B cell (primary cell): Measurements from ENCODE around the gene ATP1B3. TPM values are rescaled to one million over a fixed set of nuclear protein-coding genes. Genes with fewer than 3 reads are reported as not detected.

Source experiments
- ATAC-seq: fragments of 200-7000 bp; cut with Tn5 transposase; one replicate; pipeline ENCODE4 v1.10.0; 2021; ENCODE audit warnings: low read depth, mild to moderate bottlenecking, moderate number of reproducible peaks, moderate library complexity
- CTCF ChIA-PET: fragments of 350-600 bp; sonication (Branson Sonifier 250); formaldehyde crosslinking; loops from one replicate; lab custom pipeline; 2021; ENCODE audit warnings: antibody characterized with exemption, inconsistent platforms; lab: Charles Lee
- POLR2A ChIA-PET: fragments of 350-600 bp; sonication (Branson Sonifier 250); formaldehyde crosslinking; loops from one replicate; lab custom pipeline; 2021; ENCODE audit warnings: antibody characterized with exemption; lab: Charles Lee
- DNase-seq: peaks from one replicate; pipeline ENCODE4 v3.0.0; 2013
- H2AFZ ChIP-seq: 2 replicates; pipeline ENCODE4 v1.6.1; 2012; ENCODE audit warnings: mild to moderate bottlenecking, low read depth, low read length; ENCODE audit not compliant: insufficient read depth, poor library complexity, severe bottlenecking
- H3K27ac ChIP-seq, 2 donors: 1 replicate in 1 of 2; 2 replicates in 1 of 2; pipeline ENCODE4 v1.5.1; 2012 to 2013; ENCODE audit warnings: low read length in 2 of 2, mild to moderate bottlenecking in 2 of 2, moderate library complexity in 1 of 2
- H3K27me3 ChIP-seq, 4 experiments: fragments of 200-600 bp in 1 of 4; sonication (generic) in 1 of 4; replicated peaks in 1 of 4; 1 replicate in 2 of 4; 2 replicates in 2 of 4; pipeline versions ENCODE4 v1.6.1 to v1.7.0; 2013 to 2016; ENCODE audit warnings: low read length in 3 of 4, mild to moderate bottlenecking in 2 of 4, mixed read lengths in 1 of 4, moderate library complexity in 1 of 4; ENCODE audit not compliant: insufficient read depth in 4 of 4, control insufficient read depth in 3 of 4; ENCODE audit errors: control extremely low read depth in 1 of 4
- H3K36me3 ChIP-seq, 2 experiments: replicated peaks in 1 of 2; 1 replicate in 1 of 2; 2 replicates in 1 of 2; pipeline versions ENCODE4 v1.6.1 to v1.7.1; 2013; ENCODE audit warnings: low read length in 1 of 2; ENCODE audit not compliant: insufficient read depth in 2 of 2, control insufficient read depth in 1 of 2; ENCODE audit errors: control extremely low read depth in 1 of 2, extremely low read depth in 1 of 2
- H3K4me1 ChIP-seq, 2 donors: fragments of 200-600 bp in 1 of 2; sonication (generic) in 1 of 2; 1 replicate in 1 of 2; 2 replicates in 1 of 2; pipeline versions ENCODE4 v1.5.1 to v1.6.1; 2013 to 2017; ENCODE audit warnings: low read length in 2 of 2; ENCODE audit not compliant: control insufficient read depth in 2 of 2, insufficient read depth in 2 of 2
- H3K4me2 ChIP-seq: replicated peaks from 2 replicates; pipeline ENCODE3; 2012; ENCODE audit warnings: mild to moderate bottlenecking, low read depth, low read length; ENCODE audit not compliant: poor library complexity, severe bottlenecking
- H3K4me3 ChIP-seq, 5 experiments: fragments of 200-600 bp in 1 of 5; sonication (generic) in 1 of 5; 1 replicate in 3 of 5; 2 replicates in 2 of 5; pipeline versions ENCODE4 v1.5.1 to v1.7.0; 2011 to 2016; ENCODE audit warnings: low read length in 4 of 5, mild to moderate bottlenecking in 4 of 5, low read depth in 2 of 5, control low read depth in 1 of 5, moderate library complexity in 1 of 5; ENCODE audit not compliant: insufficient read depth in 1 of 5; ENCODE audit errors: control extremely low read depth in 1 of 5, extremely low read depth in 1 of 5
- H3K79me2 ChIP-seq: fragments of 200-600 bp; sonication (generic); one replicate; pipeline ENCODE4 v1.6.0; 2016; ENCODE audit warnings: low read length; ENCODE audit not compliant: control insufficient read depth, insufficient read depth
- H3K9ac ChIP-seq: fragments of 200-600 bp; sonication (generic); 2 replicates; pipeline ENCODE4 v1.6.1; 2017; ENCODE audit warnings: mild to moderate bottlenecking, low read length, moderate library complexity
- H3K9me3 ChIP-seq, 3 donors: one replicate each; pipeline versions ENCODE4 v1.6.1 to v1.7.1; 2013; ENCODE audit warnings: low read length in 2 of 3; ENCODE audit not compliant: control insufficient read depth in 2 of 3, insufficient read depth in 1 of 3; ENCODE audit errors: control extremely low read depth in 1 of 3
- H4K20me1 ChIP-seq: 2 replicates; pipeline ENCODE4 v1.6.0; 2012; ENCODE audit warnings: mild to moderate bottlenecking, low read length; ENCODE audit not compliant: insufficient read depth, control insufficient read depth, poor library complexity, severe bottlenecking
- H3K27ac Mint-ChIP-seq: one replicate; pipeline ENCODE4 v1.8.0; 2021; ENCODE audit warnings: mixed read lengths
- H3K27me3 Mint-ChIP-seq: one replicate; pipeline ENCODE4 v1.8.0; 2021; ENCODE audit warnings: mixed read lengths
- H3K4me1 Mint-ChIP-seq: one replicate; pipeline ENCODE4 v1.8.0; 2021; ENCODE audit warnings: mixed read lengths
- H3K4me3 Mint-ChIP-seq: one replicate; pipeline ENCODE4 v1.8.0; 2021; ENCODE audit warnings: mixed read lengths
- H3K9me3 Mint-ChIP-seq: one replicate; pipeline ENCODE4 v1.8.0; 2022; ENCODE audit warnings: mixed read lengths; ENCODE audit not compliant: insufficient read depth
- EZH2 ChIP-seq: IDR thresholded peaks from 2 replicates; pipeline ENCODE4 v1.6.1; 2012; ENCODE audit warnings: borderline replicate concordance, low read depth, mild to moderate bottlenecking, moderate library complexity, low read length; ENCODE audit not compliant: insufficient read depth, poor library complexity, severe bottlenecking
- WGBS: methylation state at CpG from one replicate; pipeline ENCODE4 v1.1.5; 2013; ENCODE audit warnings: missing lambda C conversion rate; ENCODE audit not compliant: insufficient coverage; 5-methylcytosine and 5-hydroxymethylcytosine counted together
- intact Hi-C: fragments of 100-400 bp; cut with micrococcal nuclease; formaldehyde crosslinking; loops from one replicate; pipeline ENCODE4 v1.10.0; 2022
- polyA plus RNA-seq: library from polyadenylated mRNA; depleted of rRNA; stranded (reverse); fragments of >200 nt; gene quantifications from 2 replicates; pipeline ENCODE4 v1.2.3, GENCODE V29; 2012
- total RNA-seq, 2 donors: library from RNA; stranded (reverse); fragments of 120-200 nt in 1 of 2; gene quantifications; 1 replicate in 1 of 2; 2 replicates in 1 of 2; pipeline versions ENCODE4 v1.2.3 to v1.2.4, GENCODE V29; 2013 to 2022
- TF ChIP-seq, protein P1 (sequence below): fragments of 200-600 bp; IDR thresholded peaks from one replicate; pipeline ENCODE4 v1.8.0; 2022; ENCODE audit warnings: antibody characterized with exemption, mild to moderate bottlenecking

Gene ATP1B3
- total and polyA plus RNA-seq, 2 donors (not counting 1 experiment from before 2014, with no cell fraction given): 20.7 to 28.8 TPM

DNA sequence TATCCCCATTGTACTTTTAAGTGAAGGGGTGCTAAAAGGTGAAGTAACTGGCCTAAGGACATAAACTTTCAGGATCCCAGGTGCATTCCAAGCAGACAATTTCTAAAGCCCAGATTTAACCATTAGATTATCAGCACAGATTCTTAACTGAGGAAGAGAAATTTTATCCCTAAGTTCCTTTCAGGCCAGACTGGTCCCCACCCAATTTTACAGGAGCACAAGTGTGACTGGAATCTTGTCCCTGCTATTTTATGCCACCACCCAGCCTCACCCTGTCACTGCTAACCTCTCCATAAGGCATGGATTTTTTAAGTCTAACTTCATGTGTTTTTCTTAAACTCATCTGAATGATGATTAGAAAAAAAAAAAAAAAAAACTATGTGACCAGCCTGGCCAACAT lies 37.1 kb upstream of the ATP1B3 start:
- H3K4me2 ChIP-seq: no peak overlapping the region
- Mint-ChIP-seq H3K4me3 (no peak overlapping the region), H3K9me3 (no peaks in the 10 kb centered on the region), H3K4me1 (no peaks in the 10 kb centered on the region), H3K27me3 (no peaks in the 10 kb centered on the region), H3K27ac (no peak overlapping the region)
- H3K36me3 ChIP-seq: no peaks in the 10 kb centered on the region
- no peaks in the 10 kb centered on the region for H4K20me1 ChIP-seq
- no peak overlapping the region for H3K27ac ChIP-seq
- H3K4me3 ChIP-seq: no peak overlapping the region
- ChIA-PET CTCF (no interaction called here), POLR2A (no interaction called here)
- ATAC-seq (no peak), DNase-seq (no peak)
- H3K79me2 ChIP-seq: no peaks in the 10 kb centered on the region
- intact Hi-C loops: no loop called here
- H3K9ac ChIP-seq: no peak overlapping the region
- TF ChIP-seq, protein P1, sequence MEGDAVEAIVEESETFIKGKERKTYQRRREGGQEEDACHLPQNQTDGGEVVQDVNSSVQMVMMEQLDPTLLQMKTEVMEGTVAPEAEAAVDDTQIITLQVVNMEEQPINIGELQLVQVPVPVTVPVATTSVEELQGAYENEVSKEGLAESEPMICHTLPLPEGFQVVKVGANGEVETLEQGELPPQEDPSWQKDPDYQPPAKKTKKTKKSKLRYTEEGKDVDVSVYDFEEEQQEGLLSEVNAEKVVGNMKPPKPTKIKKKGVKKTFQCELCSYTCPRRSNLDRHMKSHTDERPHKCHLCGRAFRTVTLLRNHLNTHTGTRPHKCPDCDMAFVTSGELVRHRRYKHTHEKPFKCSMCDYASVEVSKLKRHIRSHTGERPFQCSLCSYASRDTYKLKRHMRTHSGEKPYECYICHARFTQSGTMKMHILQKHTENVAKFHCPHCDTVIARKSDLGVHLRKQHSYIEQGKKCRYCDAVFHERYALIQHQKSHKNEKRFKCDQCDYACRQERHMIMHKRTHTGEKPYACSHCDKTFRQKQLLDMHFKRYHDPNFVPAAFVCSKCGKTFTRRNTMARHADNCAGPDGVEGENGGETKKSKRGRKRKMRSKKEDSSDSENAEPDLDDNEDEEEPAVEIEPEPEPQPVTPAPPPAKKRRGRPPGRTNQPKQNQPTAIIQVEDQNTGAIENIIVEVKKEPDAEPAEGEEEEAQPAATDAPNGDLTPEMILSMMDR: no peak
- TF ChIP-seq EZH2: no peak
- H3K4me1 ChIP-seq: no peaks in the 10 kb centered on the region
- H3K9me3 ChIP-seq: peaks cover 0 to under 1% (median 0%) of the 10 kb centered on the region in 3 donors
- H2AFZ ChIP-seq: no peak overlapping the region
- no peaks in the 10 kb centered on the region for H3K27me3 ChIP-seq

DNA sequence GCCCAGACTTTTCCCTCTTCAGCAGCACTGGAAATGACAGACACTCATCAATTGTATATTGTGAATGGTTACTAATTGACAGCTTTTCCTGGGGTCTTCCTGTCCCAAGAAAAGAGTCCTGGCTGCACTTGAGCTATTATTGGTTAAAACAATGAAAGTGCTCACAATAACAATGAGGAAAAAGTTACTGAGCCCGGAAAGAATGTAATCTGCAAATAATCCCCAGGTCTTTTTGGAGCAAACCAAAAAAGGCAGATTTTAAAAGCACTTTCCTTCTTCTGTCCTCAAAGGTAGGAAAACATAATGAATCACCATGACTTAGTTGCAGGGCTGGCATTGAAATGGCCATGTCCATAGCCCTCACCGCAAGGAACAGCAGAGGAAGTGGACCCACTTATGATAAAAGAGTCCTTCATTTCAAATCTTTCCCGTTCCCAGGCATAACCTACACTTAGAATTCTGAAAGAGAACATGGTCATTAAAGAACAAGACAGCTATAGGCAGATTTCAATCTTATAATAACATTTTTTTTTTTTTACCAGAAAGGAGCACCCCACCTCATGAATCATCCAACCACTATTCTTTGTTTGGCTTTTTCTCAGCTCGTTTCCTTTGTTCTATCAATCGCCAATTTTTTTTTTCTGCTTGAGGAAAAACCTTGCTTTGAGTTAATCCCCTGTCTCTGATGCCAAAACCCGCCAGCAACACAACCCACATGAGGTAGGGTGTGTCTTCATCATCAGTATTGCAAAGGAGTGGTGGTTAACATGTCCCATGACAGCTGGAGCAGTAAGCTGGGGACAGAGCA lies 35.5 kb upstream of the ATP1B3 start:
- CTCF ChIA-PET: no interaction called here
- no peaks in the 10 kb centered on the region for H4K20me1 ChIP-seq
- H3K4me1 ChIP-seq: no peaks in the 10 kb centered on the region
- H3K9ac ChIP-seq: no peak overlapping the region
- POLR2A ChIA-PET: no interaction called here
- no peak overlapping the region for H3K27ac ChIP-seq
- no peak for TF ChIP-seq EZH2
- TF ChIP-seq, protein P1: no peak
- peaks cover 0 to 4% (median 0%) of the 10 kb centered on the region in 3 donors for H3K9me3 ChIP-seq
- H2AFZ ChIP-seq: no peak overlapping the region
- H3K27ac Mint-ChIP-seq: no peak overlapping the region
- intact Hi-C loops: no loop called here
- no peaks in the 10 kb centered on the region for H3K79me2 ChIP-seq
- ATAC-seq: no peak
- no peak overlapping the region for H3K4me3 Mint-ChIP-seq
- H3K4me1 Mint-ChIP-seq: no peaks in the 10 kb centered on the region
- 83% methylated on average over 2 of the region's 6 CpGs for WGBS
- no peak overlapping the region for H3K4me2 ChIP-seq
- no peaks in the 10 kb centered on the region for H3K36me3 ChIP-seq
- no peak for DNase-seq
- H3K9me3 Mint-ChIP-seq: no peaks in the 10 kb centered on the region
- H3K4me3 ChIP-seq: no peak overlapping the region
- no peaks in the 10 kb centered on the region for H3K27me3 Mint-ChIP-seq
- no peaks in the 10 kb centered on the region for H3K27me3 ChIP-seq
